ENCODE measurements around the gene SPRR2E. TPM values are rescaled to one million over a fixed set of nuclear protein-coding genes. Genes with fewer than 3 reads are reported as not detected.

The SPRR2E gene
- total and polyA plus RNA-seq, 2 of the 8 experiments (the other 6 are each of a cell fraction or from before 2014, with no cell fraction given) = not detected

GRCh38 chr1:153100245-153100644 lies 5.9 kb upstream of the SPRR2E start:
- POLR2A ChIA-PET (ENCODE audit: partially characterized antibody) = no interaction called here
- CTCF ChIA-PET (ENCODE audit: partially characterized antibody) = no interaction called here
- 96% methylated on average over 5 of the region's 5 CpGs; no CpG with 5 or more reads in 1 of the 2 experiments for WGBS, 2 experiments (ENCODE audit: extremely low coverage in 1 of 2, insufficient coverage in 1 of 2, insufficient read length in 1 of 2, insufficient replicate concordance in 2 of 2, low coverage in 1 of 2, low lambda C conversion rate in 2 of 2, missing lambda C conversion rate in 1 of 2)
- H3K4me1 ChIP-seq (replicated peaks in 1 of 4; ENCODE audit: control insufficient read depth in 3 of 4, insufficient read depth in 4 of 4, low read length in 3 of 4) = no peaks in the 10 kb centered on the region
- DNase-seq (ENCODE audit: low read depth in 1 of 2, low spot score in 2 of 2) (no peak), FAIRE-seq (no peak)
- H3K79me2 ChIP-seq (ENCODE audit: control insufficient read depth in 1 of 2, insufficient read depth in 2 of 2, low read length in 2 of 2) = no peaks in the 10 kb centered on the region
- no peaks in the 10 kb centered on the region for H4K20me1 ChIP-seq (replicated peaks in 1 of 2; ENCODE audit: control insufficient read depth in 1 of 2, insufficient read depth in 2 of 2, low read length in 2 of 2)
- H2BK12ac ChIP-seq (ENCODE audit: low read depth, low read length) = no peak overlapping the region
- no peak overlapping the region for H2BK20ac ChIP-seq (ENCODE audit: low read length)
- no peaks in the 10 kb centered on the region for H3K27me3 ChIP-seq (replicated peaks in 1 of 4; ENCODE audit: control insufficient read depth in 3 of 4, extremely low read depth in 1 of 4, insufficient read depth in 3 of 4, low read length in 3 of 4)
- H3K23ac ChIP-seq (ENCODE audit: insufficient read length) = no peak overlapping the region
- no peak overlapping the region for H3K18ac ChIP-seq (ENCODE audit: extremely low read depth, low read length)
- no peak overlapping the region for H4K8ac ChIP-seq (ENCODE audit: extremely low read depth, insufficient read depth, low read length)
- no peak overlapping the region for H3K4me2 ChIP-seq (ENCODE audit: insufficient read depth in 1 of 2, low read depth in 2 of 2, low read length in 2 of 2)
- H3K23me2 ChIP-seq (ENCODE audit: low read depth, low read length) = no peaks in the 10 kb centered on the region
- H3K27ac ChIP-seq (ENCODE audit: low read depth, low read length) = no peak overlapping the region
- no peaks in the 10 kb centered on the region for H3K79me1 ChIP-seq (ENCODE audit: low read depth, low read length)
- H2BK5ac ChIP-seq (ENCODE audit: low read depth, low read length) = no peak overlapping the region
- no peak overlapping the region for H3K9ac ChIP-seq (replicated peaks in 1 of 4; ENCODE audit: extremely low read depth in 1 of 4, low read depth in 3 of 4, low read length in 3 of 4)
- no peak overlapping the region for H2BK120ac ChIP-seq (replicated peaks; ENCODE audit: low read depth, low read length)
- H3K36me3 ChIP-seq (ENCODE audit: control insufficient read depth in 2 of 4, insufficient read depth in 4 of 4, low read length in 3 of 4) = no peaks in the 10 kb centered on the region
- no peak overlapping the region for H3K14ac ChIP-seq (ENCODE audit: insufficient read length)
- no peak overlapping the region for H3K56ac ChIP-seq (replicated peaks; ENCODE audit: insufficient read length, low read depth, low read length)
- H3K4ac ChIP-seq (replicated peaks; ENCODE audit: insufficient read length, low read depth, low read length) = no peak overlapping the region
- no peak overlapping the region for H4K91ac ChIP-seq (replicated peaks; ENCODE audit: insufficient read length, low read length)
- H4K5ac ChIP-seq (ENCODE audit: insufficient read length, low read depth, low read length) = no peak overlapping the region
- H2AK5ac ChIP-seq (ENCODE audit: low read depth, low read length) = no peak overlapping the region
- no peak overlapping the region for H2BK15ac ChIP-seq (ENCODE audit: low read length)
- no peak overlapping the region for H2AFZ ChIP-seq (ENCODE audit: low read length)
- no peaks in the 10 kb centered on the region for H3K9me3 ChIP-seq (ENCODE audit: insufficient read depth in 2 of 2, low read depth in 1 of 2, low read length in 1 of 2)
- H3K4me3 ChIP-seq (ENCODE audit: extremely low read depth in 1 of 4, insufficient read depth in 2 of 4, low read depth in 3 of 4, low read length in 4 of 4) = no peak overlapping the region
- no peak for TF ChIP-seq SP2 (IDR thresholded peaks at IDR 0.05; ENCODE audit: low read length)
- no peak for TF ChIP-seq NANOG (IDR thresholded peaks at IDR 0.05; ENCODE audit: insufficient read depth, low read depth, low read length, poor library complexity, severe bottlenecking)
- no peak for TF ChIP-seq CEBPB (IDR thresholded peaks at IDR 0.05; ENCODE audit: low read depth, low read length)

All from H1 (cell line).